PC-9 (cell line): ENCODE results near the gene CUTA. TPM values are rescaled to one million over a fixed set of nuclear protein-coding genes. Genes with fewer than 3 reads are reported as not detected.
A peak's percentile ranks its signal among the peaks of the same experiment; 100 is the strongest.

Experiments
- BruUV-seq: library from RNA; stranded (reverse); fragments of 400-500 nt; replicated peaks from 2 replicates; lab custom pipeline; 2021; lab: Mats Ljungman, UMichigan
- CTCF ChIA-PET: fragments of 300-600 bp; sonication (Branson Sonifier 250); formaldehyde crosslinking; loops from one replicate; lab custom pipeline; 2022; ENCODE audit warnings: antibody characterized with exemption; lab: Charles Lee
- POLR2A ChIA-PET: fragments of 300-600 bp; sonication (Branson Sonifier 250); formaldehyde crosslinking; loops from one replicate; lab custom pipeline; 2022; ENCODE audit warnings: antibody characterized with exemption; ENCODE audit not compliant: unreplicated experiment; lab: Charles Lee
- DNase-seq, 2 experiments: peaks; one replicate each; pipeline versions ENCODE4 v3.0.0 to v3.0.0-alpha.2; 2015 to 2022; ENCODE audit warnings: mixed read lengths in 1 of 2
- H2AFZ ChIP-seq: fragments of 200-600 bp; sonication (generic); 2 replicates; pipeline ENCODE4 v1.8.1; 2017; ENCODE audit warnings: antibody characterized with exemption
- H3F3A ChIP-seq: fragments of 200-600 bp; sonication (generic); 2 replicates; pipeline ENCODE4 v1.8.1; 2017; ENCODE audit warnings: antibody characterized with exemption, mild to moderate bottlenecking, low read depth; ENCODE audit not compliant: insufficient read depth
- H3K27ac ChIP-seq: fragments of 200-600 bp; sonication (generic); 2 replicates; pipeline ENCODE4 v1.6.1; 2016; ENCODE audit warnings: mixed run types
- H3K27me3 ChIP-seq: fragments of 200-600 bp; sonication (generic); 2 replicates; pipeline ENCODE4 v1.6.1; 2016; ENCODE audit warnings: low read depth, mixed run types; ENCODE audit not compliant: insufficient read depth
- H3K36me3 ChIP-seq: fragments of 200-600 bp; sonication (generic); 2 replicates; pipeline ENCODE4 v1.6.1; 2016; ENCODE audit warnings: low read depth, mixed run types
- H3K4me1 ChIP-seq: fragments of 200-600 bp; sonication (generic); replicated peaks from 2 replicates; pipeline ENCODE4 v1.6.1; 2016; ENCODE audit warnings: mixed run types; ENCODE audit not compliant: insufficient read depth
- H3K4me2 ChIP-seq: fragments of 200-600 bp; sonication (generic); 2 replicates; pipeline ENCODE4 v1.6.1; 2017; ENCODE audit warnings: mixed run types
- H3K4me3 ChIP-seq: fragments of 200-600 bp; sonication (generic); 2 replicates; pipeline ENCODE4 v1.6.1; 2016; ENCODE audit warnings: mixed run types
- H3K79me2 ChIP-seq: fragments of 200-600 bp; sonication (generic); 2 replicates; pipeline ENCODE4 v1.6.1; 2017; ENCODE audit warnings: low read depth, mixed run types
- H3K9me2 ChIP-seq: fragments of 200-600 bp; sonication (generic); 2 replicates; pipeline ENCODE4 v1.8.1; 2017; ENCODE audit warnings: mild to moderate bottlenecking; ENCODE audit not compliant: insufficient read depth
- H3K9me3 ChIP-seq: fragments of 200-600 bp; sonication (generic); 2 replicates; pipeline ENCODE4 v1.8.1; 2016; ENCODE audit warnings: low read depth; ENCODE audit not compliant: insufficient read depth
- H4K20me1 ChIP-seq: fragments of 200-600 bp; sonication (generic); 2 replicates; pipeline ENCODE4 v1.8.1; 2017; ENCODE audit not compliant: insufficient read depth
- EZH2 ChIP-seq: fragments of 200-600 bp; sonication (generic); IDR thresholded peaks from 2 replicates; pipeline ENCODE4 v1.8.0; 2017; ENCODE audit warnings: antibody characterized with exemption, low read depth
- intact Hi-C: fragments of 100-400 bp; cut with micrococcal nuclease; formaldehyde crosslinking; loops from one replicate; pipeline ENCODE4 v1.10.0; 2022; ENCODE audit not compliant: unreplicated experiment
- total RNA-seq: library from RNA; stranded (reverse); gene quantifications from 2 replicates; pipeline ENCODE4 v1.2.3, GENCODE V29; 2021
- TF ChIP-seq, protein P1 (sequence below): fragments of 200-600 bp; sonication (generic); conservative IDR thresholded peaks from 2 replicates; pipeline ENCODE4 v1.6.1; 2017; ENCODE audit warnings: mixed run types, antibody characterized with exemption, mild to moderate bottlenecking, moderate library complexity

CUTA gene
- total RNA-seq, 1 experiment from 2014 or later = 213 TPM

DNA sequence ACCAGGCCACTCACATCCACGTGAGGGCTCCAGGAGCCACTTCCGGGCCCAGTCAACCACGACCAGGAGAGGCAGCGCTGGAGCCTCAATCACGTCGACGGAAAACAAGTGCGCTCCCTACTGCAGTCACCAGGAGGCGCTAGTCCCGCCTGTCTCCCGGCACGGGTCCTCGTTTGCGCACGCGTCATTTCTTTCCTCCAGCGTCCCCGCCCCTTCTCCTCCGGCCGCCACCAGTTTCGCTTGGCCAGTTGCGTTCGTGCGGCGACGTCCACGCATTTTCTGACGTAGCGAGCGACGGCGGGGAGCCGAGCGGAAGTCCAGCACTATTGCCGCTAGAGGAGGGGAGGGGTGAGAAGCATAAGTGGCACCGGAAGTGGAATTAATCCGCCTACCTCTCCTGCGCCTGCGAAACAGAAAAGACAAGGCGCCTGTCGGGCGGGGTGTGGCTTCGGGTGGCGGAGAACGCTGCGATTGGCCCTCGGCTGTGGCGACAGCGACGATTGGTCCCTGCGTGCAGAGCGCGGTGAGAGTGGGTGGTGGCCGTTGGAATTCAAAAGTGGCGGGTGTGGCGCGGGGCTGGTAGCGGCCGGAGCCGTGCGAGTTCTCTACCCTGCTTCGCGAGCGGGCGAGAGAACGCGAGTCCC lies 26.5 kb downstream of the CUTA start, which contains the start of gene KIFC1:
Gene KIFC1, plus strand, starts transcription at position 546 of the 644 bp plus-strand sequence. CDS start 163 bp downstream, outside the sequence.
- Histone ChIP-seq H3K79me2 (peaks cover 46% of the 10 kb centered on the region), H3K36me3 (no peaks in the 10 kb centered on the region), H4K20me1 (no peaks in the 10 kb centered on the region; the same call in 1 of the 2 replicates), H2AFZ (peak within 1 kb of the TSS; percentile 88), H3K27me3 (no peaks in the 10 kb centered on the region), H3K27ac (peak within 1 kb of the TSS; percentile 78), H3K4me3 (peak within 1 kb of the TSS; percentile 63), H3K9me3 (no peaks in the 10 kb centered on the region), H3K4me2 (peak within 1 kb of the TSS; percentile 95), H3K4me1 (peaks cover 39% of the 10 kb centered on the region), H3F3A (peaks cover 21% of the 10 kb centered on the region; the same call in 1 of the 2 replicates), H3K9me2 (no peaks in the 10 kb centered on the region)
- peak; percentile 98 for DNase-seq
- ChIA-PET POLR2A (interaction anchor here (0.6 to 0.9 kb wide), 5 partner anchors 27 to 1260 kb away, joined by 3 to 60 read pairs (median 5); partner anchors contain the start of gene CUTA), CTCF (interaction anchor here (0.6 to 0.7 kb wide), 2 partner anchors 16 to 74 kb away, joined by 3 to 4 read pairs; no protein-coding TSS in a partner anchor)
- BruUV-seq = TSS peak; percentile 80
- intact Hi-C loops = loop anchor here (1.0 kb wide), 4 partner anchors 19 to 92 kb away; partner anchors contain the start of gene TAPBP
- no peak for TF ChIP-seq EZH2
- TF ChIP-seq, protein P1, sequence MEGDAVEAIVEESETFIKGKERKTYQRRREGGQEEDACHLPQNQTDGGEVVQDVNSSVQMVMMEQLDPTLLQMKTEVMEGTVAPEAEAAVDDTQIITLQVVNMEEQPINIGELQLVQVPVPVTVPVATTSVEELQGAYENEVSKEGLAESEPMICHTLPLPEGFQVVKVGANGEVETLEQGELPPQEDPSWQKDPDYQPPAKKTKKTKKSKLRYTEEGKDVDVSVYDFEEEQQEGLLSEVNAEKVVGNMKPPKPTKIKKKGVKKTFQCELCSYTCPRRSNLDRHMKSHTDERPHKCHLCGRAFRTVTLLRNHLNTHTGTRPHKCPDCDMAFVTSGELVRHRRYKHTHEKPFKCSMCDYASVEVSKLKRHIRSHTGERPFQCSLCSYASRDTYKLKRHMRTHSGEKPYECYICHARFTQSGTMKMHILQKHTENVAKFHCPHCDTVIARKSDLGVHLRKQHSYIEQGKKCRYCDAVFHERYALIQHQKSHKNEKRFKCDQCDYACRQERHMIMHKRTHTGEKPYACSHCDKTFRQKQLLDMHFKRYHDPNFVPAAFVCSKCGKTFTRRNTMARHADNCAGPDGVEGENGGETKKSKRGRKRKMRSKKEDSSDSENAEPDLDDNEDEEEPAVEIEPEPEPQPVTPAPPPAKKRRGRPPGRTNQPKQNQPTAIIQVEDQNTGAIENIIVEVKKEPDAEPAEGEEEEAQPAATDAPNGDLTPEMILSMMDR = peak; percentile 90

DNA sequence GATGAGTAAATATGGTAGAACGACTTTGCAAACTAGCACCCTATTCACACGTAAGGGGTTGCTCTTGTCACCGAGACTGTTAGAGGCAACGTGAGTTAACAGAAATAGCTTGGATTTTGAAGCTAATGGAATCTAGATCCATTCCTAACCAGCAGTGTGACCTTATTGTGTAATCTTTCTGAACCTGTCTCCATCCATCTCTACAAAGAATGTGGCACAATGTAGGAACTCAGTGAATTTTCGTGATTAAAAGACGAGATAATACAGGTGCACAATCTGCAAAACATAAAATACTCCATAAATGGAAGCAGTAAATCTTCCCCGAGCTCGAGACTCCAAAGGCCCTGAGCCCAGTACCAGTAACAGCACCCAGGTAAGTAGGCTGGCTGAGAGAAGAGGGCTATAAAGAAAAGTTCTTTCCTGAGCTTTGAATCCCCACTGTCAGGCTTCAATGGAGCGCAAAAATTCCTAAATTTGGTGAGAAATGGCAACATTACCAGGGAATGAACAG lies 27.1 kb downstream of the CUTA start:
- BruUV-seq = no TSS peak
- Histone ChIP-seq H3K9me2 (no peaks in the 10 kb centered on the region), H4K20me1 (no peaks in the 10 kb centered on the region; the same call in 1 of the 2 replicates), H3K9me3 (no peaks in the 10 kb centered on the region), H3K4me2 (peak overlapping the region; percentile 68), H2AFZ (peak overlapping the region; percentile 88), H3K4me1 (peaks cover 39% of the 10 kb centered on the region), H3K27ac (peak overlapping the region; percentile 78), H3K79me2 (peaks cover 40% of the 10 kb centered on the region), H3K27me3 (no peaks in the 10 kb centered on the region), H3F3A (peaks cover 21% of the 10 kb centered on the region; the same call in 1 of the 2 replicates), H3K4me3 (peak overlapping the region; percentile 31; the same call in 1 of the 2 replicates), H3K36me3 (no peaks in the 10 kb centered on the region)
- intact Hi-C loops = loop anchor here (1.0 kb wide), 4 partner anchors 19 to 92 kb away; partner anchors contain the start of gene TAPBP
- no peak for TF ChIP-seq EZH2
- ChIA-PET CTCF (interaction anchor here (0.6 to 0.7 kb wide), 3 partner anchors 16 to 230 kb away, joined by 3 to 5 read pairs (median 4); no protein-coding TSS in a partner anchor), POLR2A (interaction anchor here (0.6 to 0.9 kb wide), 5 partner anchors 27 to 1260 kb away, joined by 3 to 8 read pairs (median 5); partner anchors contain the start of genes CUTA, RPS18 and VPS52)
- DNase-seq = no peak

DNA sequence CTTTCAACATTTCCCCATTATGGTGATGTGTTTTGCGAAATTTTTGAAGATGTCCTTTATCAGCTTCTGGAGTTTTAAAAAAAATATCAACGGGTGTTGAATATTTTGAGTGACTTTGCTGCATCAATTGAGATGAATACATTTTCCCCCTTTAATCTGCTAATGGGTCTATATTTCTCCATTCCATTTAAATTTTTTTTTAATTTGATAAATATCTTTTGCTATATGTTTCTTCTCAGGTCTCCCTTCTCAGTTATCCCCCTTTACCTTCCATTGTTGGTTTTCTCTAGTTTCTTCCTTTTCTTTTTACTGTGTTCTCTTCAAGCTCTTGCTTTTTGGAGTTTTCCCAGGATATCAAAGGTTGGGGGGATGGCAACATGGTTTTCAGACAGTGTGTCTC lies 27.7 kb downstream of the CUTA start:
- Histone ChIP-seq H3F3A (peaks cover 21% of the 10 kb centered on the region; the same call in 1 of the 2 replicates), H3K4me3 (no peak overlapping the region), H3K27ac (no peak overlapping the region), H3K4me2 (no peak overlapping the region), H3K4me1 (peaks cover 34% of the 10 kb centered on the region), H3K36me3 (no peaks in the 10 kb centered on the region), H2AFZ (no peak overlapping the region), H3K9me3 (no peaks in the 10 kb centered on the region), H3K9me2 (no peaks in the 10 kb centered on the region), H4K20me1 (no peaks in the 10 kb centered on the region; the same call in 1 of the 2 replicates), H3K27me3 (no peaks in the 10 kb centered on the region), H3K79me2 (peaks cover 34% of the 10 kb centered on the region)
- no peak for DNase-seq
- ChIA-PET POLR2A (no interaction called here), CTCF (interaction anchor here (0.6 kb wide), 2 partner anchors 36 to 229 kb away, joined by 4 to 5 read pairs; no protein-coding TSS in a partner anchor)
- no TSS peak for BruUV-seq
- TF ChIP-seq, protein P1 = no peak
- no peak for TF ChIP-seq EZH2
- intact Hi-C loops = no loop called here
